Inferior parietal cortex (tissue), 1 donor: ENCODE measurements around the gene PRSS22.

ENCODE experiments used
- DNase-seq: peaks from one replicate; pipeline ENCODE4 v3.0.0-alpha.2; 2016; ENCODE audit errors: extremely low spot score

The PRSS22 gene

GRCh38 chr16:2881783-2882649 lies 24.0 kb upstream of the PRSS22 start:
- no peak for DNase-seq

- DNase-seq, result no peak
These were observed 22.0 kb upstream of the PRSS22 start for GRCh38 chr16:2879854-2880508.

GRCh38 chr16:2874912-2875362 lies 17.0 kb upstream of the PRSS22 start:
- peak; percentile 76 for DNase-seq

GRCh38 chr16:2874032-2874911 lies 16.3 kb upstream of the PRSS22 start:
- DNase-seq, result no peak

GRCh38 chr16:2871926-2872325 lies 14.0 kb upstream of the PRSS22 start:
- no peak for DNase-seq

GRCh38 chr16:2867987-2868789 lies 10.2 kb upstream of the PRSS22 start:
- DNase-seq, result peak; percentile 92

GRCh38 chr16:2867661-2867986 lies 9.7 kb upstream of the PRSS22 start:
- DNase-seq, result no peak

- no peak for DNase-seq
These were observed 8.5 kb upstream of the PRSS22 start for GRCh38 chr16:2866431-2866830.

- DNase-seq, result no peak
These were observed 7.7 kb upstream of the PRSS22 start for GRCh38 chr16:2865651-2866050.

GRCh38 chr16:2860826-2861567 lies 3.0 kb upstream of the PRSS22 start:
- DNase-seq, result no peak

GRCh38 chr16:2859686-2860265 lies 1.8 kb upstream of the PRSS22 start:
- DNase-seq, result no peak

GRCh38 chr16:2858245-2859025 lies 465 bp upstream of the PRSS22 start:
- DNase-seq, result no peak

- DNase-seq, result no peak
These were observed 1.1 kb downstream of the PRSS22 start for GRCh38 chr16:2856686-2857450.

- no peak for DNase-seq
These were observed 1.8 kb downstream of the PRSS22 start for GRCh38 chr16:2856061-2856670.

GRCh38 chr16:2855536-2855935 lies 2.4 kb downstream of the PRSS22 start:
- DNase-seq, result no peak

- DNase-seq, result no peak
These were observed 3.2 kb downstream of the PRSS22 start for GRCh38 chr16:2854700-2855309.

- DNase-seq, result no peak
These were observed 4.4 kb downstream of the PRSS22 start for GRCh38 chr16:2853531-2854073.
